ENCODE data around the gene TSPAN12.
"Not testable (repeated sequence)": the region's sequence is repeated elsewhere in the genome, so short reads cannot be mapped to it uniquely, and the experiment has no call there.

Gene TSPAN12

GRCh38 chr7:120799813-120800475 lies 58.0 kb downstream of the TSPAN12 start:
- no peak for DNase-seq

- no peak for DNase-seq
Measured at GRCh38 chr7:120799147-120799546, 58.8 kb downstream of the TSPAN12 start.

DNA sequence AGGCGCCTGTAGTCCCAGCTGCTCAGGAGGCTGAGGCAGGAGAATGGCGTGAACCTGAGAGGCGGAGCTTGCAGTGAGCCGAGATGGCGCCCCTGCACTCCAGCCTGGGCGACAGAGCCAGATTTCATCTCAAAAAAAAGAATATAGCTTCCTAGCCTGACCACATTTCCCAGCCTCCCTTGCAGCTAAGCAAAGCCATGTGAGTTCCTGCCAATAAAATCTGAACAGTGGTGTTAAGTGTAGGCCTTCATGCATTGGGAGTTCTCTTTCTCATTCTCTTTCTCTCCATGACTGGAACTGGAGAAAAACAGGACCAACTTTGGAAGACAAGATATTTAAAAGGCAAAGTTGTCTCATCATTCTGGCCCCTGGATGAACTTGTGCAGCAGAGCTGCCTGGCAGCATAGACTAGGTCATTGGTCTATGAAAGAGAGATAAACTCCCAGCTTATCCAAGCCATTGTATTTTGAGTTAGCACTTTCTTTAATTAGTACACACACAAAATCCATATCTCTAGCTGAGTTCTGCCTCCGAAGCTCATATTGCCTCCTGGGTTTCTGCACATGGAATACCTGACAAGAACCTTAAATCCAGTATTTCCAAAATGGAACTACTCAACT lies 60.8 kb downstream of the TSPAN12 start:
- DNase-seq: no peak

GRCh38 chr7:120794106-120794729 lies 63.7 kb downstream of the TSPAN12 start:
- DNase-seq: no peak

DNA sequence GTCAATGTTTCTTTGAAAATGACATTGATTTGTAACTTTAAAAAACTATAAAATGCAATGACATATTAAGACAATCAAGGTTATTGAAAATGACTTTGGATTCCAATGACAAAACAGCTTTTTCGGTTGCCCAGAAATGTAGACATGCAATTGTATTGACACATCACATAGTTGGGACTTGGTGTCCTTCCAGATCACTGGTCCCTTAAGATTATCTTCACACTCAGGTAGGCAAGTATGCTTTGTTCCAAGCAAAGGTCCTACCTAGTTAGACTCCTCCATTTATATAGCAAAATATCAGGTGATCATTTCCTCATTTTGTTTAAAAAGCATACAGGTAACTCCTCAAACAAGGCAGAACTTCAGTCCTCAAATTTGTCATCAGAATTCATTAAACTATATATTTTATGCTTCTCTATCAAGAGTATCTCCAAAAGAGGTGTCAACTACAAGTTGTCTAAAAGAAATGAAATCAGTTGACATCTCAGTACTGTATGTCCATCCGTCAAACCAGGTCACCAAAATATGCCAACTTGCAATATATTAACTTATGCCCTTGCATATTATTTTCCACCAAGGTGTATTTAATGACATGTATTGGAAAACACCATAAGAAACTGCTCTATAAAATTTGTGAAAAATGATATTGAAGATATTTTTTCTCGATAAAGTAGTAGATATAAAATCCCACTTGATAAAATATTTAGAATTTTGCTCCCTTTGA lies 64.6 kb downstream of the TSPAN12 start:
- no peak for DNase-seq

DNA sequence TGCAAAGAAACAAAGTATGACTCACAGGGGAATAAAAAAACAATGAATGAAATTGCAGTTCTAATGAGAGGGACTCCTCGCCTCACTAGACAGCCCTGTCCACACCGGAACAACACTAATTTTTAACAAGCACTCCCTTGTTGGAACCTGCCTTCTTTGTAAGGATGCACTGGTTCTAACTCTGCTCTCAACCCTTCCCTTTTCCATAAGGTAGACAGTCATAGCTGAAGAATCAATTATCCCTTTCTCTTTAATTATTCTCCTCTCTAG lies 65.1 kb downstream of the TSPAN12 start:
- no peak for DNase-seq

DNA sequence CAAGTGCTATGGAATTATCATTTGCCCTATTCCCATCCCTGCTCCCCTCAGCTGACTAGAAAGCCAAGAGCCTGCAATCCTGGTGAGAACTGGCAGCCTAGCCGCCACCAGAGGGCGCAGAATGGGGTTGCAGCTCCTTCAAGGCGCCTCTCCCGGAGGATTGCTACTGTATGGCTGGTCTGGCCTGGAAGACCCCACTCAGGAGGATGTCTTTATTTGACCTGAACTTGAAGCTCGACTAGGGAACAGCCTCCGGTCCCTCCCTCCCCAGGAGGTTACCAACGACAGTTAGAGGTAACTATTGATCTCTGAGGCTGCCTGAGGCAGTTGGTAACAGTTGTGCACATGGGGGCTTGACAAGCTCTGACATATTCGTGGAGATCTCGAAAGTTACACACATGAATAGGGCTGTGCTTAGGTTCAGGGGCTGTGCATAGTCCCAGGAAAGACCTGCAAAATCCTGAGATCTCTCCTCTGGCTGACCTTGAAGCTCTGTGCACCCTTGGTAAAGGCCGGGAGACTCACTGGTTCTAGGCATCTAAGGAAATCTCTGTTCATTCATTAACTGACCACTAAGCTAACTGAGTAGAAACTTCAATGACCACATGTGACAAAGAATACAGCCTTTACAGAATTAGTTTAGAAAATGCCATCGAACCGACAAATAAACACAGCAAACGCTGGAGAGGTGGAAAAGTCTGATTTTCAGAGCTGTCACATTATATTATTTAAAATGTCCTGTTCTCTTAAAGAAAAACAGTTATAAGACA lies 65.7 kb downstream of the TSPAN12 start:
- DNase-seq: peak; percentile 44 to 63

DNA sequence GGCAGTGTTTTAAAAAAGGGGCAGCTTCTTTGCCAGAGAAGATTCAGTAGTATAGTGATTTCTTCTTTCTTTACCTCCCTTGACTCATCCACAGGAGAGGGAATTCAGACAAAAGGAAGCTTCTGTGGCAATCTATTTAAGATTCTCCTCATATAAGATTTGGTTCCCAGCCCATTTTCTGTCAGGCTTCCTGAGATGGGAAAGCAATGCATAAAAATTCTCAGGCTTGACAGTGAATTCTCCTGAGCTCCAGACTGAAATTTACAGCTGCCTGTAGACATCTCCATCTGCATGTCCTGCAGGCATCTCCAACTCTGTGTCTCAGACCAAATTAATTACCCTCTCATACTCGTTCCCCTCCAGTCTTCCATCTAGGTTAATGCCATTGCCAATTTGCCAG lies 72.8 kb downstream of the TSPAN12 start:
- DNase-seq: no peak

DNA sequence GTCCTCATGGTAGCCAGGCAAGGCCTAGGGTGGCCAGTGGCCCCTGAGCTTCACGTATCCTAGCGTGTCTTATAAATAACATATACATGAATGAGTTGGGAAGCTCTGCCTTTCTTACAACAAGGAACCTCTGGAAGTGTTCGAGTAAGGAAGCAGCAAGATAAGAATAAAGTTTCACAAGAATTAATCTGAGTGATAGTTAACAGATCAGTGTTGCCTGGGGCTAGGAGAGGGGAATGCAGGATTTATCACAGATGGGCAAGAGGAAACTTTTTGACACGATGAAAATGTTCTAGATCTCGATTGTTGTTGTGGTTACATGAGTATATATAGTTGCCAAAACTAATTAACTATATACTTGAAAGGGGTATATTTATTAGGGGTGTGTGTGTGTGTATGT lies 74.2 kb downstream of the TSPAN12 start:
- DNase-seq: no peak

- DNase-seq: no peak
Measured at GRCh38 chr7:120783273-120783672, 74.7 kb downstream of the TSPAN12 start.

- not testable (repeated sequence) for DNase-seq
Measured at GRCh38 chr7:120781924-120782323, 76.0 kb downstream of the TSPAN12 start.

GRCh38 chr7:120780938-120781337 lies 77.0 kb downstream of the TSPAN12 start:
- no peak for DNase-seq

GRCh38 chr7:120780451-120780850 lies 77.5 kb downstream of the TSPAN12 start:
- DNase-seq: not testable (repeated sequence)

DNA sequence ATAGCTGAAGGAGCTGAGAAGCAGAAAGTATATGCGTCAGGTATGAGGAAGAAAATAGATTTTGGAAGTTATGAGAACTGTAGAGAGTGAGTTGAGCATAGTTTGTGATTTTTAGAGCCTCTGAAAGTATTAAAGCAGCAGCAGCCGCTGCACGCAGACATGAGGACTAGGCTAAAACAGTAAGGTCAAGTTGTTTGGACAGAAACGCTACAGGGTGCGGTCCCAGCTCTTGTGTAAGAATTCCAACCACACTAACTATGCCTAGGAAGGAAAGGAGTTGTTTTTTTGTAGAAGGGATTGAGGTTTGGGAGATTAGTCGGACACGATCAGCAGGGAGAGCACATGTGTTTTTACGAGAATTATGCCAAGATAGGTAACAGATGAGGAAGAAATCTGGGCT lies 78.9 kb downstream of the TSPAN12 start:
- not testable (repeated sequence) for DNase-seq

- DNase-seq: no peak
Measured at GRCh38 chr7:120775755-120776154, 82.2 kb downstream of the TSPAN12 start.

- DNase-seq: no peak
Measured at GRCh38 chr7:120774481-120774880, 83.5 kb downstream of the TSPAN12 start.

GRCh38 chr7:120770206-120770605 lies 87.7 kb downstream of the TSPAN12 start:
- no peak for DNase-seq

- DNase-seq: no peak
Measured at GRCh38 chr7:120760851-120761250, 97.1 kb downstream of the TSPAN12 start.

DNA sequence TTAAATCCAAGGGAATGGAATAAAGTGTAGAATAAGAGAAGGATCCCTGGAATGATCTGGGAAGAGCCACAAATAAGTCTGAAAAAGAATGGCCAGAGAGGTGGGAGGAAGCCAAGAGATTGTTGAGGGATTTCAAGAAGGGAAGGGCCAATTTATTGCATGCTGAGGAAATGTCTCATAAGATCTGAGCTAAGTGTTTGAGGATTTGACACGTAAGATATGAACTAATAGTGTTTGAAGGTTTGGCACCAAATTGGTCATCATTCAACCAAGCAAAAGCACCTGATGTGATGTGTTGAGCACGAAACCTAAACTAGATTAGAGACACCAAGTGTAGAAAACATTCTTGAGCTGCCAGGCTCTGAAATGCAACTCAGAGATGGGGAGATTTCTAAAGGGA lies 97.9 kb downstream of the TSPAN12 start:
- no peak for DNase-seq

GRCh38 chr7:120743128-120743527 lies 114.8 kb downstream of the TSPAN12 start:
- peak in 1 of 2 experiments; percentile 26 for DNase-seq

DNA sequence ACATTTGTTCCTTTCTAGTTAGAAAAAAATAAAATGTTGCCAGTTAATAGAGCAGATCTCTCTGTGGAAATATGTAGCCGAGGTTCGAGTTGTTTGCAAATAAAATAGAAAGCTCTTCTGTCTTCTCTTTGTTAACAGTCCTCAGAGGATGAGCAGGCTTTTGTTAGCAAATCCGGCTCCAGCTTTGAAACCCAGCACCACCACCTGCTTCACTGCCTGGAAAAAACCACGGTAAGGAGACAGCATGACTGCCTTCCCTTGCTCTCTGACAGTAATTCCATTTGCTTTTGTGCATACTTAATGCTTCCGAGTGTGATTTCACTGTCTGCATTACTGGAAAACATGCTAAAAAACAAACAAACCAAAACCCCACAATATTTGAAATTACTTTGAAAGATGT lies 115.6 kb downstream of the TSPAN12 start:
- peak; percentile 45 to 67 for DNase-seq

DNA sequence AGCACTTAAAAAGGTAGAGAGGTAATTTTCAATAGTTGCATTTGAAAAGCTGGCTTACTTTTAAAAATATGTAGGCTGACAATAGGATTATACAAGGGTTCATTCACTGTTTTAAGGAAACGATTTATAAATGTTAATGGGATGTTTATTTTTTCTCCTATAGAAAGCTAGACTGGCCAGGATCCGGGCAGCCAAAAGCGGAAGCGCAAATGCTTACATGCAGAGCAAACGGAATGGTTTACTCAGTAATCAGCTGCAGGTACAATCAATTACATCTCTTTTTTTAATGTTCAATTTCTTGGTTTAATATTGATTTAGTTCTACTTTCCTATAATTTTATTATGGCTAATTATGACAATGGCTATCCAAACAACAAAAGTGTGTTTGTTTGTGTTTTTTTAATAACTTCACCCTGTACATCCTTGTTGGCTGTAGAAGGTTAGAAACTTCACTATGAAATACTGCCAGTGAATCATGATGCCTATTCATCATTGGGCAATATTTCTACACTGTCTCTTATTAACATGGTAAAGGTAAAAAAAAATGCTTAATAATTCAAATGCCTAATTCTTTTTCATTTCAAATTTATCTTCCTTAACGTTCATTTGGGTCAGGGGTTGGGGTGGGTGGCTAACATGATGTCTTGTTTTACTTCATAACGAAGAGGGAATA lies 116.4 kb downstream of the TSPAN12 start:
- peak in 1 of 2 experiments; percentile 4 for DNase-seq

DNA sequence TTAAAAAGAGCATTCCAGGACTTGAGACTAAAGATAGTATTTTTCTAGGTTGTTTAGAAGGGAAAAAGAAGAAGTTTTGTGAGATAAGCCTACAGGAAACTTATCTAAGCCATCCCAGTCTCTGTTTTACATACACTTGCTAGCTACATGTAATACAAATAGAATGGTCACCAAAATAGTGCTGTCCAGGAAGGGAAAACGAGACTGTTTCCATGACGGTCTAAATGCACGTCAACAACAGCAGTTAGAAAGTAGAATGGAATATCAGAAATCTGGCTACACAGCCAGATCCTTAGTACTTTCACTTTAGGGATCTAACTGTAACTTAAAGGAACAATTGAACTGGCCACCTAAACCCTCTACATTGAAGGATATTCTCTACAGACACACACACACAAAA lies 117.6 kb downstream of the TSPAN12 start:
- no peak for DNase-seq
